Limb (tissue), 2 donors: Measurements from ENCODE around the gene OR6C70.
"Not testable (repeated sequence)": the region's sequence is repeated elsewhere in the genome, so short reads cannot be mapped to it uniquely, and the experiment has no call there.

Experiments
- DNase-seq, 2 donors: peaks; one replicate each; pipeline ENCODE4 v3.0.0-alpha.2; 2016; ENCODE audit errors: extremely low spot score in 2 of 2

OR6C70 gene

DNA sequence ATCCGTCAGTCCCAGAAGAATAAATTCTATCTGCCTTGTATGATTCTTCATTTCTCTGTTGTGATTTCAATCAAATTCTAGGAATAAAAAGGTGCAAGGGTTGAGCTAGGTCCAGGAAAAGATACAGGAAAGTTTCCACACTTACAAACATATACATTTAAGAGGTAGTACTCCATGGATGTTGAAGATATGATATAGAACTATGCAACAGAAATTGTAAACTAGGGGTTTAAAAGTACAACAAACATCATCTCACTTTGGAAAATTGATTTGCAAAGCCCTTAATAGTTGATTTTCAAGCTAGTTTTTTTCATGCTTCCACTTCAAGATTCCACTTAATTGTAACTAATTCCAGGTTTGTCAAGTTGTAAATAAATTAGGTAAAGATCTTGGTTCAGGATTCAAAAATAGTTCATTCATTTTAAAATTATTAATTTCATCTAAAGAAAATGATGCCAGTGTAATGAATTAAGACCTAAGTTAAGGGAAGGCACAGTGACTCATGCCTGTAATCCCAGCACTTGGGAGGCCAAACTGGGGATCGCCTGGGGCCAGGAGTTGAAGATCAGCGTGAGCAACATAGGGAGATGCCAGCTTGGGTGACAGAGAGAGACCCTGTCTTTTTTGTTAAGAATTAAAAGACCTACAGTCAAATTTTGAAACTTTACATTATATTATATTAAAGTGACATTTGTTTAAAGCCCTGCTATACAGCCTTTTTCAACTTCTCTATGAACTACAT lies at the start of gene OR6C70:
TSS of gene OR6C70 (minus strand) at position 51 of the 742 bp plus-strand sequence. CDS start at position 51, 0 bp downstream.
- DNase-seq = no peak

DNA sequence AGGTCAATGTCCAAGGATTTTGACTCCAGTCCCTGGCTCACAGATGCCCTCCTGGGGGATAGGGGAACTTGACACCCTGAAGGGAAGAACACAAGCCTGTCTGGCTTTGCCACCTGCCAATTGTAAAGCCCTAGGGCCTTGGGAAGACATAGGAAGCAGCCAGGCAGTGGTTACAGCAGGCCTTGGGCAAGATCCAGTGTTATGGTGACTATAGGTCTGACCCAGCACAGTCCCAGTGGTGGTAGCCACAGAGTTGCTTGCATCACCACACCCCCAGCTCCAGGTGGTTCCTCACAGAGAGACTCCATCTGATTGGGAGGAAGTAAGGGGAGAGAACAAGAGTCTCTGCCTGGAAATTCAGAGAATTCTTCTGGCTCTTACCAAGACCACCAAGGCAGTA lies 46.5 kb upstream of the OR6C70 start:
- no peak for DNase-seq

GRCh38 chr12:55515696-55516095 lies 45.8 kb upstream of the OR6C70 start:
- no peak for DNase-seq

GRCh38 chr12:55501601-55502000 lies 31.7 kb upstream of the OR6C70 start:
- no peak for DNase-seq

- no peak for DNase-seq
Observed at GRCh38 chr12:55499810-55500252, 29.9 kb upstream of the OR6C70 start.

- DNase-seq = no peak
Observed at GRCh38 chr12:55499231-55499630, 29.3 kb upstream of the OR6C70 start.

- DNase-seq = no peak
Observed at GRCh38 chr12:55495490-55495889, 25.6 kb upstream of the OR6C70 start.

- DNase-seq = no peak
Observed at GRCh38 chr12:55492078-55492477, 22.1 kb upstream of the OR6C70 start, which contains the start of gene OR6C68. Gene OR6C68, plus strand, starts transcription at chr12:55492378. Its CDS starts 0 bp downstream, at chr12:55492378.

DNA sequence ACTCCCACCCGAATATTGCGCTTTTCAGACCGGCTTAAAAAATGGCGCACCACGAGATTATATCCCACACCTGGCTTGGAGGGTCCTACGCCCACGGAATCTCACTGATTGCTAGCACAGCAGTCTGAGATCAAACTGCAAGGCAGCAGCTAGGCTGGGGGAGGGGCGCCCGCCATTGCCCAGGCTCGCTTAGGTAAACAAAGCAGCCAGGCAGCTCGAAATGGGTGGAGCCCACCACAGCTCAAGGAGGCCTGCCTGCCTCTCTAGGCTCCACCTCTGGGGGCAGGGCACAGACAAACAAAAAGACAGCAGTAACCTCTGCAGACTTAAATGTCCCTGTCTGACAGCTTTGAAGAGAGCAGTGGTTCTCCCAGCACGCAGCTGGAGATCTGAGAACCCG lies 14.3 kb upstream of the OR6C70 start:
- not testable (repeated sequence) for DNase-seq

GRCh38 chr12:55479136-55479535 lies 9.2 kb upstream of the OR6C70 start:
- DNase-seq = not testable (repeated sequence)

GRCh38 chr12:55472264-55472663 lies 2.3 kb upstream of the OR6C70 start:
- DNase-seq = no peak

DNA sequence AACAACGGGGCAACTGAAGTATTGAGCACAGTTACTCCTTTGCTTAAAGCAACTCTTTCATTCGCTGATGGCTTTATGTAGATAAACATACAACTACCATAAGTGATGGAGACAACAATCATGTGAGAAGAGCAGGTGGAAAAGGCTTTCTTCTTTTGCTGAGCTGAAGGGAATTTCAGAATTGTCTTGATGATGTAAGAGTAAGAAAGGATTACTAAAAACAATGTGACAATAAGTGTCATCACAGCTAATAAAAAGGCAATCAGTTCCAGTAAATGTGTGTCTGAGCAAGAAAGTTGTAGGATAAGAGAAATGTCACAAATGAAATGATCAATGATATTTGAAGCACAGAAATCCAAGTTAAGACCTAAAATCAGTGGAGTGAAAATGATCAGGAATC lies 647 bp downstream of the OR6C70 start:
- DNase-seq = no peak

DNA sequence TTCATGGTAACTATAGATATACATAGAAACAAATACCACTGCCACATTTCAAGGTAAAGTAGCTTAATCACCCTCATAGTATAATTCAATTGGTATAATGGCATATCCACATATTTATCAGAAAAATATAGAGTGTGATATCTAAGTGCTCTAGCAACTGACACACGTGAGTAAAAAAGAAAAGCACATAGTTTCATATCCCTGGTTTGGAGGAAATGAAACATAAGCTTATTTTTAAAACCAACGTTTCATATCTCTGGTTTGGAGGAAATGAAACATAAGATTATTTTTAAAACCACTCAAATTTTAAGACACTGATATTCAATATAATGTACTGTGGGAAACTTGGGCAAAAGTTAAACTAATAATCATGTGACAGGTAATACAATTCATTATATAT lies 2.1 kb downstream of the OR6C70 start:
- DNase-seq = no peak

- not testable (repeated sequence) for DNase-seq
Observed at GRCh38 chr12:55464926-55465325, 5.0 kb downstream of the OR6C70 start.

DNA sequence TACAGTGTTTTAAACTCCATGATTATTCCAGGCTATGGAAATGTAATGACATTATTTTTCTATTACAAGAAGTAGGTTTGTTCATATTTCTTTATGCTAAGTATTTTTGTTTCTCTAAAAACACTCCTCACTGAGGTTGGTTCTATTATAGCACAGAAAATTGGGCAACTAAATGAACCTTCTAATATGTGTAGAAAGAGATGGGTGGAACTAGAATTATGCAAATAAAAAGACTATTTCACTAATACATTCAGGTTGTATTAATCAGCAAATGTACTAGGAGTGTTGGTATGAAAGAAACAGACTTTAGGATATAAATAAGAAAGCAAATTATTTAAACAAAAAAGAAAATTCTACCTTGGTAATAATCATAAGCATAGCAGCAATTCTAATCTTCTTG lies 21.1 kb downstream of the OR6C70 start:
- DNase-seq = no peak

- no peak for DNase-seq
Observed at GRCh38 chr12:55446326-55446725, 23.6 kb downstream of the OR6C70 start.

GRCh38 chr12:55445357-55445756 lies 24.6 kb downstream of the OR6C70 start:
- no peak for DNase-seq

GRCh38 chr12:55443776-55444175 lies 26.2 kb downstream of the OR6C70 start, which contains the start of gene OR6C2:
Gene OR6C2, plus strand, starts transcription at chr12:55444076. Its CDS starts 8,138 bp downstream, at chr12:55452214.
- no peak for DNase-seq

DNA sequence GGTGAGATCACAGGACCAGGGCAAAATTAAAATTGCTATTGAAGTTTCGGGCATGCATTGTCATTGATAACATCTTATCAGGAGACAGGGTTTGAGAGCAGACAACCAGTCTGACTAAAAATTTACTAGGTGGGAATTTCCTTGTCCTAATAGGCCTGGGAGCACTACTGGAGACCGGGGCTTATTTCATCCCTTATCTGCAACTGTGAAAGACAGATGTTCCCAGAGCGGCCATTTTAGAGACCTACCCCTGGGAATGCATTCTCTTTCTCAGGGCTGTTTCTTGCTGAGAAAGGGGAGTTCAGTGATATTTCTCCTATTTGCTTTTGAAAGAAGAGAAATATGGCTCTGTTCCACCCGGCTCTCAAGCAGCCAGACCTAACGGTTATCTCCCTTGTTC lies 28.7 kb downstream of the OR6C70 start:
- DNase-seq = not testable (repeated sequence)

DNA sequence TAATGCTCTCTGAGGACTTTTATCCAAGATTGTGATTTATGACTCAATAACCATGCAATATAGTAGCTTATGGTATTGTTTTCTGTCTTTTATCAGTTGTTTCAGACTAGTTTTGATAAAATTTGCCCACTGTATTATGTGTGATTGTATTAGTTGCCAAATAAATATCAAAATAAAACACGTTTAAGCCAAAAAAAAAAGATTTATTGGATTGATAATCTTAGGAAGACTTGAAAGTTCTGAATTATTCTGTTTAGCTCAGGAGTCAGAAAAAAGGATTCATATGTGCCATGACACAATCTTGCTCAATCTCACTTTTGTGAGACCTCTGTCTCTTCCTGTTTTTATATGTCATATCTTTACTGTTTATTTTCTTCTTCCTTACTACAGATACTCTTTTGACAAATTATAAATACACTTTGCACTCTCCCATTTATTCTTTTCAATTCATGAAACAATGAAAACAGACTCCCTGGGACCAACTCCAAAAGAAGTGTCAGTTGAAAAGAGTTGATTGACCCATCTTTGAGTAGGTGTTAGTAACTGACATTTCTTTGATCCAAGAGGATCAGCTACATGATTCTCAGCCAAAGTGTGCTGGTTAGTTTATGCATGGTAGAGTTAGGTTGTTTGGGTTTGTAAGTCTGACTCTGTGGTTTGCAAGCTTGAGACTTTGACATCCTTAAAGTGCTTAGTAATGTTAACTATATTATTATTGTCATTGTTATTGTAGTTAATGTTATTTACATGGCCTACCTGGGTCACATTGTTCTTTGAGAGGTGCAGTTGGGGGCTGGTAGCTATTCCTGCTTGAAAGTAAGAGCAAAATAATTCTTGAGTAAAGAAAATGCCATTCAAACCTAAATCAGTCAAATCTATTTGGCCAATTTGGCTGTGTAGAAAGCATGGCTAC lies 41.4 kb downstream of the OR6C70 start:
- no peak for DNase-seq

GRCh38 chr12:55425954-55426353 lies 44.0 kb downstream of the OR6C70 start, which contains the start of gene OR6C76:
Gene OR6C76, plus strand, starts transcription at chr12:55426254. Its CDS starts 0 bp downstream, at chr12:55426254.
- no peak for DNase-seq
